H9 (cell line): Measurements from ENCODE around the gene CD80. TPM values are rescaled to one million over a fixed set of nuclear protein-coding genes. Genes with fewer than 3 reads are reported as not detected.

Source experiments
- DNase-seq: peaks from one replicate; pipeline ENCODE4 v3.0.0-alpha.2; 2017
- H2AFZ ChIP-seq: one replicate; pipeline ENCODE4 v1.6.1; 2013; ENCODE audit warnings: mild to moderate bottlenecking, low read length, control low read depth, moderate library complexity
- H2AK5ac ChIP-seq: 2 replicates; pipeline ENCODE4 v1.6.1; 2013; ENCODE audit warnings: low read length, control low read depth, mixed read lengths; ENCODE audit not compliant: insufficient read length
- H2BK120ac ChIP-seq: one replicate; pipeline ENCODE4 v1.6.1; 2013; ENCODE audit warnings: low read depth, mild to moderate bottlenecking, low read length, control low read depth, inconsistent platforms; ENCODE audit not compliant: poor library complexity, severe bottlenecking
- H2BK12ac ChIP-seq: 2 replicates; pipeline ENCODE4 v1.6.1; 2013; ENCODE audit warnings: low read length, control low read depth, mixed read lengths, low read depth; ENCODE audit not compliant: insufficient read length
- H2BK15ac ChIP-seq: 2 replicates; pipeline ENCODE4 v1.6.1; 2013; ENCODE audit warnings: low read depth, low read length, control low read depth
- H2BK20ac ChIP-seq: one replicate; pipeline ENCODE4 v1.6.1; 2013; ENCODE audit warnings: low read depth, mild to moderate bottlenecking, low read length, control low read depth, inconsistent platforms; ENCODE audit not compliant: poor library complexity, severe bottlenecking
- H2BK5ac ChIP-seq: 2 replicates; pipeline ENCODE4 v1.6.1; 2013; ENCODE audit warnings: low read length, control low read depth, mixed read lengths; ENCODE audit not compliant: insufficient read length
- H3K14ac ChIP-seq: 2 replicates; pipeline ENCODE4 v1.6.1; 2013; ENCODE audit warnings: low read length, control low read depth; ENCODE audit not compliant: insufficient read depth
- H3K18ac ChIP-seq: 2 replicates; pipeline ENCODE4 v1.6.1; 2013; ENCODE audit warnings: low read depth, mild to moderate bottlenecking, mixed read lengths, low read length, control low read depth; ENCODE audit not compliant: insufficient read length
- H3K23ac ChIP-seq: 2 replicates; pipeline ENCODE4 v1.6.1; 2013; ENCODE audit warnings: low read length, control low read depth, mixed read lengths, low read depth; ENCODE audit not compliant: insufficient read length
- H3K23me2 ChIP-seq: 2 replicates; pipeline ENCODE4 v1.6.1; 2013; ENCODE audit warnings: low read depth, mild to moderate bottlenecking, mixed read lengths, low read length, control low read depth; ENCODE audit not compliant: insufficient read length, poor library complexity, severe bottlenecking
- H3K27ac ChIP-seq: 2 replicates; pipeline ENCODE4 v1.5.1; 2013; ENCODE audit warnings: low read length, control low read depth, mixed read lengths, low read depth; ENCODE audit not compliant: insufficient read length
- H3K27me3 ChIP-seq: 2 replicates; pipeline ENCODE4 v1.6.1; 2013; ENCODE audit warnings: low read length, control low read depth, inconsistent platforms; ENCODE audit not compliant: insufficient read depth
- H3K4ac ChIP-seq: 2 replicates; pipeline ENCODE4 v1.6.1; 2013; ENCODE audit warnings: low read depth, mild to moderate bottlenecking, control low read depth, inconsistent platforms, low read length, moderate library complexity
- H3K4me1 ChIP-seq: 2 replicates; pipeline ENCODE4 v1.6.1; 2013; ENCODE audit warnings: low read length, control low read depth, inconsistent platforms; ENCODE audit not compliant: insufficient read depth
- H3K4me2 ChIP-seq: 2 replicates; pipeline ENCODE4 v1.6.1; 2013; ENCODE audit warnings: low read length, control low read depth, mixed read lengths; ENCODE audit not compliant: insufficient read length, insufficient read depth
- H3K56ac ChIP-seq: 2 replicates; pipeline ENCODE4 v1.6.1; 2013; ENCODE audit warnings: low read depth, mild to moderate bottlenecking, mixed read lengths, low read length, control low read depth; ENCODE audit not compliant: insufficient read length
- H3K79me1 ChIP-seq: 2 replicates; pipeline ENCODE4 v1.6.1; 2013; ENCODE audit warnings: low read depth, mild to moderate bottlenecking, moderate library complexity, low read length, control low read depth, inconsistent platforms; ENCODE audit not compliant: insufficient read depth, poor library complexity, severe bottlenecking
- H3K79me2 ChIP-seq: 2 replicates; pipeline ENCODE4 v1.6.1; 2013; ENCODE audit warnings: low read length, control low read depth, inconsistent platforms; ENCODE audit not compliant: insufficient read depth
- H3K9ac ChIP-seq: 2 replicates; pipeline ENCODE4 v1.6.1; 2013; ENCODE audit warnings: low read length, control low read depth, mixed read lengths; ENCODE audit not compliant: insufficient read length; ENCODE audit errors: extremely low read depth
- H3K9me3 ChIP-seq: one replicate; pipeline ENCODE4 v1.6.1; 2013; ENCODE audit warnings: low read depth, low read length, inconsistent platforms; ENCODE audit not compliant: control insufficient read depth
- H3T11ph ChIP-seq: one replicate; pipeline ENCODE4 v1.6.1; 2013; ENCODE audit warnings: mild to moderate bottlenecking, low read length, control low read depth, inconsistent platforms
- H4K20me1 ChIP-seq: one replicate; pipeline ENCODE4 v1.6.1; 2013; ENCODE audit not compliant: control insufficient read depth, insufficient read length, insufficient read depth
- H4K5ac ChIP-seq: 2 replicates; pipeline ENCODE4 v1.6.1; 2013; ENCODE audit warnings: low read depth, mild to moderate bottlenecking, mixed read lengths, low read length, control low read depth; ENCODE audit not compliant: insufficient read length
- H4K8ac ChIP-seq: replicated peaks from 2 replicates; pipeline ENCODE4 v1.6.1; 2013; ENCODE audit warnings: low read length, control low read depth, mixed read lengths, low read depth; ENCODE audit not compliant: insufficient read length
- H4K91ac ChIP-seq: 2 replicates; pipeline ENCODE4 v1.6.1; 2013; ENCODE audit warnings: low read depth, mild to moderate bottlenecking, moderate library complexity, mixed read lengths, low read length, control low read depth; ENCODE audit not compliant: insufficient read length
- H3K27ac Mint-ChIP-seq, 3 experiments: 2 replicates in 2 of 3; 3 replicates in 1 of 3; pipeline ENCODE4 v1.8.0; 2020 to 2021; ENCODE audit warnings: mixed read lengths in 3 of 3, mild to moderate bottlenecking in 1 of 3, moderate library complexity in 1 of 3
- H3K27me3 Mint-ChIP-seq: 2 replicates; pipeline ENCODE4 v1.8.0; 2021; ENCODE audit warnings: low read depth, mild to moderate bottlenecking, moderate library complexity, mixed read lengths
- H3K36me3 Mint-ChIP-seq, 3 experiments: 2 replicates in 2 of 3; 3 replicates in 1 of 3; pipeline ENCODE4 v1.8.0; 2020 to 2021; ENCODE audit warnings: low read depth in 3 of 3, mixed read lengths in 3 of 3; ENCODE audit not compliant: insufficient read depth in 1 of 3
- H3K4me1 Mint-ChIP-seq, 2 experiments: 2 replicates each; pipeline ENCODE4 v1.8.0; 2020; ENCODE audit warnings: mixed read lengths in 2 of 2
- H3K4me3 Mint-ChIP-seq, 2 experiments: 2 replicates in 1 of 2; 3 replicates in 1 of 2; pipeline ENCODE4 v1.8.0; 2020 to 2021; ENCODE audit warnings: mild to moderate bottlenecking in 2 of 2, mixed read lengths in 2 of 2, moderate library complexity in 1 of 2
- H3K9me3 Mint-ChIP-seq, 2 experiments: 2 replicates in 1 of 2; 3 replicates in 1 of 2; pipeline ENCODE4 v1.8.0; 2020; ENCODE audit warnings: mild to moderate bottlenecking in 2 of 2, mixed read lengths in 2 of 2, moderate library complexity in 1 of 2
- WGBS: extraction: QIAGEN DNeasy Blood & Tissue Kit; methylation state at CpG from one replicate; pipeline ENCODE4 v1.1.7; 2013; ENCODE audit warnings: missing lambda C conversion rate, low lambda C conversion rate, mixed read lengths; ENCODE audit not compliant: insufficient read length; ENCODE audit errors: extremely low coverage; 5-methylcytosine and 5-hydroxymethylcytosine counted together
- total RNA-seq: library from RNA; stranded (reverse); gene quantifications from 2 replicates; pipeline ENCODE4 v1.2.1, GENCODE V29; 2021
- TF ChIP-seq, protein P1 (sequence below): fragments of 200-600 bp; sonication (generic); conservative IDR thresholded peaks from 3 replicates; pipeline ENCODE4 v1.8.0; 2021; ENCODE audit warnings: antibody characterized with exemption, mild to moderate bottlenecking

Gene CD80
- total RNA-seq, 1 experiment from 2014 or later: not detected

DNA sequence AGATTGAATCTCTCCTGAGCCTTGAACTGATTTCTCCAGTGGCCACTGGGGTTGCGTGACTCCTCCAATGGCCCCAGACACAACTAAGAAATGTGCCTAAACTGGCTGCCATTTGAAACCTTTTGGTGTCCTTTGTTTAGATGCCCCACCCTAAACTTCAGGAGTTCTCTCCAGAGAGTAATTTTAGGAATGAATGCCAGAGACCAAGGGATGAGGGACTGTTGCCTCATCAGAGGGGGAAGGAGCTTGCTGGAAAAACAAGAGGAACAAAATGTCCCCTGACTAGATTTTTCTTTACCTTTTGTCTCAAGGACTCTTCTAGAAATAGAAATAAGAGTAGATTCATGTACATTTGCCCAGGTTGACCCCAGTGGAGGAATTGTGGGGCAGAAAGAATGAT is 11.8 kb upstream of the CD80 start:
- no CpG with 5 or more reads among the region's 1 CpG for WGBS
- peaks cover 12% of the 10 kb centered on the region for H3K27me3 Mint-ChIP-seq
- H4K91ac ChIP-seq: no peak overlapping the region
- H3K36me3 Mint-ChIP-seq: no peaks in the 10 kb centered on the region
- no peak overlapping the region; a peak in 1 of 7 replicates for H3K27ac Mint-ChIP-seq
- TF ChIP-seq, protein P1, sequence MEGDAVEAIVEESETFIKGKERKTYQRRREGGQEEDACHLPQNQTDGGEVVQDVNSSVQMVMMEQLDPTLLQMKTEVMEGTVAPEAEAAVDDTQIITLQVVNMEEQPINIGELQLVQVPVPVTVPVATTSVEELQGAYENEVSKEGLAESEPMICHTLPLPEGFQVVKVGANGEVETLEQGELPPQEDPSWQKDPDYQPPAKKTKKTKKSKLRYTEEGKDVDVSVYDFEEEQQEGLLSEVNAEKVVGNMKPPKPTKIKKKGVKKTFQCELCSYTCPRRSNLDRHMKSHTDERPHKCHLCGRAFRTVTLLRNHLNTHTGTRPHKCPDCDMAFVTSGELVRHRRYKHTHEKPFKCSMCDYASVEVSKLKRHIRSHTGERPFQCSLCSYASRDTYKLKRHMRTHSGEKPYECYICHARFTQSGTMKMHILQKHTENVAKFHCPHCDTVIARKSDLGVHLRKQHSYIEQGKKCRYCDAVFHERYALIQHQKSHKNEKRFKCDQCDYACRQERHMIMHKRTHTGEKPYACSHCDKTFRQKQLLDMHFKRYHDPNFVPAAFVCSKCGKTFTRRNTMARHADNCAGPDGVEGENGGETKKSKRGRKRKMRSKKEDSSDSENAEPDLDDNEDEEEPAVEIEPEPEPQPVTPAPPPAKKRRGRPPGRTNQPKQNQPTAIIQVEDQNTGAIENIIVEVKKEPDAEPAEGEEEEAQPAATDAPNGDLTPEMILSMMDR: no peak
- no peak overlapping the region for H2BK15ac ChIP-seq
- no peak overlapping the region for H3K9ac ChIP-seq
- H2AK5ac ChIP-seq: no peak overlapping the region
- no peak overlapping the region for H2BK12ac ChIP-seq
- no peak overlapping the region for H2AFZ ChIP-seq
- no peaks in the 10 kb centered on the region for H3K27me3 ChIP-seq
- no peaks in the 10 kb centered on the region for H3K23me2 ChIP-seq
- H3K27ac ChIP-seq: no peak overlapping the region
- no peak overlapping the region for H3T11ph ChIP-seq
- no peak overlapping the region for H3K23ac ChIP-seq
- H3K4ac ChIP-seq: no peak overlapping the region
- no peaks in the 10 kb centered on the region for H3K79me2 ChIP-seq
- no peaks in the 10 kb centered on the region for H4K20me1 ChIP-seq
- no peak overlapping the region for H3K4me2 ChIP-seq
- no peak overlapping the region for H2BK5ac ChIP-seq
- no peak overlapping the region for H2BK20ac ChIP-seq
- no peaks in the 10 kb centered on the region for H3K9me3 ChIP-seq
- H3K4me1 Mint-ChIP-seq: 0 out of 4 replicates have a peak, but pooled peaks cover 0 to 3% of the 10 kb centered on the region in 2 experiments
- no peak overlapping the region for H4K8ac ChIP-seq
- H2BK120ac ChIP-seq: no peak overlapping the region
- H3K4me3 Mint-ChIP-seq: no peak overlapping the region
- no peak overlapping the region for H4K5ac ChIP-seq
- H3K4me1 ChIP-seq: no peaks in the 10 kb centered on the region
- no peak for DNase-seq
- no peak overlapping the region for H3K56ac ChIP-seq
- H3K9me3 Mint-ChIP-seq: peaks cover 0 to 3% of the 10 kb centered on the region in 2 experiments; a peak in 2 of 5 replicates
- H3K18ac ChIP-seq: no peak overlapping the region
- H3K79me1 ChIP-seq: no peaks in the 10 kb centered on the region
- H3K14ac ChIP-seq: no peak overlapping the region
